Measurements from ENCODE around the gene ANO6. TPM values are rescaled to one million over a fixed set of nuclear protein-coding genes. Genes with fewer than 3 reads are reported as not detected.

Gene ANO6
- total RNA-seq, 4 donors from 2014 or later: 139 to 167 (median 155) TPM

GRCh38 chr12:45419317-45419814 lies 203.5 kb downstream of the ANO6 start:
- TF ChIP-seq CTCF (IDR thresholded peaks at IDR 0.05; ENCODE audit: low read depth): no peak

GRCh38 chr12:45421736-45422135 lies 205.8 kb downstream of the ANO6 start:
- TF ChIP-seq CTCF (IDR thresholded peaks at IDR 0.05; ENCODE audit: low read depth): no peak

GRCh38 chr12:45423931-45424330 lies 208.0 kb downstream of the ANO6 start:
- TF ChIP-seq CTCF (IDR thresholded peaks at IDR 0.05; ENCODE audit: low read depth): no peak

- no peak for TF ChIP-seq CTCF (IDR thresholded peaks at IDR 0.05; ENCODE audit: low read depth)
Observed at GRCh38 chr12:45425426-45425825, 209.5 kb downstream of the ANO6 start.

GRCh38 chr12:45426294-45426693 lies 210.4 kb downstream of the ANO6 start:
- no peak for TF ChIP-seq CTCF (IDR thresholded peaks at IDR 0.05; ENCODE audit: low read depth)

- TF ChIP-seq CTCF (IDR thresholded peaks at IDR 0.05; ENCODE audit: low read depth): no peak
Observed at GRCh38 chr12:45427042-45427441, 211.1 kb downstream of the ANO6 start.

- no peak for TF ChIP-seq CTCF (IDR thresholded peaks at IDR 0.05; ENCODE audit: low read depth)
Observed at GRCh38 chr12:45429831-45430230, 213.9 kb downstream of the ANO6 start.

Measured in subcutaneous adipose tissue (tissue), 4 donors.